HG03095 (cell line): ENCODE results near the gene IL34.

Experiments
- ATAC-seq: cut with Tn5 transposase; IDR thresholded peaks from one replicate; pipeline ENCODE4 v1.9.1; 2021; ENCODE audit warnings: moderate library complexity; ENCODE audit not compliant: unreplicated experiment

The IL34 gene

DNA sequence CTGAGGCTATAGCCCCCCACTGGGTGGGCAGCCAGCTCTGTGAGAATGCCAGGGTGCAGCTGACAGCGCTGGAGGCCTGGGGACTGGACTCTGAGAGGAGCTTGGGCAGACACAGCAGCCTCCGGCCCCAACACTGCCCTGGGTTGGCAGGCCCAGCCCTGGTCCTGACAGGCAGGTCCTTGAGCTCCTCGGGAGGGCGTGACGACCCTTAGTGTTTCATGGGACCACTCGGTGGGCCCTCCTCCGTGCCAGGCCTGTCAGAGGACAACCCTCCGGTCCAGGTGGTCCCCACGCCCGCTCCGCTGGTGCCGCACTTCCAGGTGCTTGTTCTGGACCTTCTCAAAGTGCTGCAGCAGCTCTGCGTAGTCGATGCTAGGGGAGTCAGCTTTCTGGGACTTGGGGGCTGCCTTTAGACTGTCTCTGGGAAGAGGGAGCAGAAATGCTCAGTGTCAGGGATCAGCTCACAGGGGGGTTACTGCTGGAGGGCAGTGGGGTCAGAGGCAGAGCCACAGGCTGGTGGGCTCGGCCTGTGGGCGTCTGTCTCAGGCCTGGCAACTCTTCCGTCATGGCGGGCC, 41.4 kb downstream of the IL34 start:
- no peak for ATAC-seq

DNA sequence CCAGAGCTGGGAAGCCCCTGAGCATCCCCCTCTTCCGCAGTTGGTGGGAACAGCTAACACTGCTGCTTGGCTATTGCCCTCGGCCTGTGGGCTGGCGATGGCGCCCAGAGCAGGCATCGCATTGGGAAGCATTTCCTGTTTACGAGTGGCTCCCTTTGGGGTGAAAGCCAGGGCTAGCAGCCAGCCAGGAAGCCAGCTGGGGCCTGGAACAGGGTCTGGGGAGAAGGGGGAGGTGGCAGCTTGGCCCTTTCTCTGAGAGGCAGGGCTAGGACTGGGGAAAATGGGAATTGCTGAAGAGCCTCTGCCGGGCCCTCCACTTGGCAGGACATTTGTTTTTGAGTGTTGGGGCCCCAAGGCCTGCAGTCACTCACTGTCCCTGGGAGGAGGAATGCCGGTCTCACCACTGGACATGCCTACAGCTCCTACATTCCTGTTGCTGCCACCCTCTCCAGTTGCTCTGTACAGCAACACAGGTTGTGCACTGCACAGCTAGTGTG, 41.9 kb downstream of the IL34 start:
- no peak for ATAC-seq

DNA sequence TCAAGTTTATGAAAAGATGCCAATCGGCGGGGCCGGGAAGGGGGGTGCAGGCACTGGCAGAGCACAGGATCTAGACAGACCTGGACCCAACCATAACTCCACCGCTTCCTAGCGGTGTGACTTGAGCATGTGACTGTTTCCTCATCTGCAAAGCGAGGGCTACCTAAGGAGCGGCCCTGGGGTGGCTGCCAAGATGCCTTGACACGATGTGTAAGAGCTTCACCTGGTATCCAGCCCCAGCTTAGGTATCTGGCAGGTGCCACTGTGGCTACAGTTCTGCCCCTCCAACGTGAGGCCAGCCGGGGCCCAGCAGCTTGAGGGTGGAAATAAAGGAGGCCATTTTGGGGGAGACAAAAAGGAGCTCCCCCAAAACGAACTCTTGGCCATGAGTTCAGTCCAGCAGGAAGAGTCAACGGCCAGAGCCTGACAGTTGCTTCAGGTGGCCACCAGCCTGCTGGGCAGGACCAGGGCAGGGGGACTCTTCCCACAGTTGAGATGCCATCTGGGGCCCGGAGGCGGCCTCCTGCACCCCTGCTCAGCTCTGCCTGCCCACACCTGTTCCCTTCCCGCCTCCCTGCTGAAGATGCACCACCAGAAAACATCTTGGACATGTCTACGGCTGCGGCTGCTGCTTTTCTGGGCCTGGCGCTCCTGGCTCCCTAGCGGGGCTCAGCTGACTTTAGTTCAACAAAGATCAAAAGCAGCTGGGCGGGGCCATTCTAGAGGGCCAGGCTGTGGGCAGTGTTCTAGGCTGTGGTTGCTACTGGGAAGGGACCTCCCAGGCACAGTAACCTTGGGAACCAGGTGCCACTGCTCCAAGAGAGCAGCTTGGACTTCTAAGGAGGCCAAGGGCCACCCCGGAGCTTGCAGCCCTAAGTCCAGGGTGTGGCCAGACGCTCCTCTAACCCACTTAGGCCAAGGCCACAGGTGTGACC, 42.9 kb downstream of the IL34 start:
- no peak for ATAC-seq

DNA sequence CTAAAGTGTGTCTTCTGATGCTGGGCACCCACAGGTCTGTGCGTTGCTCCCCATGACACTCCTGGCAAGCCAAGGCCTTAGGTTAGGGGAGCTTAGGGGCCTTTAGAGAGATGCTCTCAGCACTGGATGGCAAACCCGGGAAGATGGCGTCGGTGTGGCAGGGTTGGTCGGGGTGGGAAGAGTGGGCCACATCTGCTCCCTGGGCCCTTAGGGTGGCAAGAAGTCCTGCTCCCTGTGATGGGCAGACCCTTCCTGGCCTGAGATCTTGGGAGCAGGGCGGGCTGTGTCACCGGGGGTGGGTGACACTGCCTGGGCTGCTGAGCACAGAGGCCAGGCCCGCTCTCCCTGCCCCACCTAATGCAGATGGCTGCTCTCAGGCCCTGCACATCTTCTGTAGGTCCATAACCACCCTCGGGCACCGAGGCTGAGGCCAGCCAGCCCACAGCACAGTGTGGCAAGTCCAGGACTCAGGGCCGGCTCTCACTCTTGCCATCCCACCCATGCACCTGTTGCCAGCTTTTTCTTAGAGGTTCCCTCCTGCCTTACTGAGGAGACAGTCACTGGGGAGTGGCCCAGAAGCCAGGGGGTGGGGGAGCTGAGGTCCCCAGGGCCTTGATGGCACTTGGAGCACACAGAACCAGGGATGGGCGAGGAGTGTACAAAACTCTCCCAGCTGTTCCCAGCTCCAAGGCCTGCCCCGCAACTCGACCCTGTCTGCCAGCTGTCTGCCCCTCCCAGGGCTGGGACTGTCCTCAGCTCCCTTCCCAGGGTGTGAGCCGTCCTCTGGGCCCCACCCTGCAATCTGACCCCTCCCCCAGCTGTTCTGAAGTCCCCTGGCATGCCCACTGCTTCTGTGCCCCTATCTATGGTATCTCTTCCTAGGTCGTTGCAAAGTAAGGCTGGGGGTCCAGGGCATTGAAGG, 43.9 kb downstream of the IL34 start:
- ATAC-seq: no peak

DNA sequence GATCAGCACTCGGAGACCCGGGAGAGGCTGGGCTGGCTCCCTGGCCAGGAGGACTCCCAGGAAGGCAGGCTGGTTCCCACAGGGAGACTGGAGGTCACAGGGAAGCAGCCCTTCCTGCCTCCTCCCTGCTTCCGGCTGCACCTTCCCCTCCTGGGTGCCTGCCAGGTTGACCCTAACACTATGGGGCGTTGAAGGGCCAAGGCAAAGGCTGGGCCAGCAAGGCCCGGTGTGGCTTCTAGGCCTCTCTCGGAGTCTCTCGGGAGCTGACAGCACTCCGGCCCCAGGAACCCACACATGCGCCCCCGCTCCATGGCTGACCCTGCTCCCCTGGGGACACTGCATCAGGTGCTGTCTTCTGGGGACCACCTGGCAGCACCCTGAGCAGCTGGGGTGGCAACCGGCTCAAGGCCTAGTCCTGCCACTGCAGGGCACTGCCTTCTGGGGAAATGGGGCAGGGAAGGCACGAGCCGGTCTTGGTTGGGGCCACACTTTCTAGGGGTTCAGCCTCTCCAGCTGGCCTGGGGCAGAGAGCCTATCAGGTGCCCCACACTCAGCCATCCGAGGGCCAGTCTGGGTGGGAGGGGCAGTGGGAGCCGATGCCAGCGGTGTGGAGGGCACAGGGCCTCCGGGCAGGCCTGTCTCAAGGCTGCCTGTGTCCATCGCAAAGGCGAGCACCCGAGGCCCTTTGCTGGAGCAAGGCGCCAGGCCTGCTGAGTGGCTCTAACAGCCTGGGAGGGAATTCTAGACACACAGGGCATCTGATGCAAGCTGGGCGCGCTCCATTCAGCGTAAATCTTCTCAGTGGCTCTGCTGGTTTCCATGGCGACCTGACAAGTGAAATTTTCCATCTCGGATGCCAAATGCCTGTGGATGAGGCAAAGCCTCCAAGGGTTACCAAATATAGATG, 45.1 kb downstream of the IL34 start:
- ATAC-seq: no peak

DNA sequence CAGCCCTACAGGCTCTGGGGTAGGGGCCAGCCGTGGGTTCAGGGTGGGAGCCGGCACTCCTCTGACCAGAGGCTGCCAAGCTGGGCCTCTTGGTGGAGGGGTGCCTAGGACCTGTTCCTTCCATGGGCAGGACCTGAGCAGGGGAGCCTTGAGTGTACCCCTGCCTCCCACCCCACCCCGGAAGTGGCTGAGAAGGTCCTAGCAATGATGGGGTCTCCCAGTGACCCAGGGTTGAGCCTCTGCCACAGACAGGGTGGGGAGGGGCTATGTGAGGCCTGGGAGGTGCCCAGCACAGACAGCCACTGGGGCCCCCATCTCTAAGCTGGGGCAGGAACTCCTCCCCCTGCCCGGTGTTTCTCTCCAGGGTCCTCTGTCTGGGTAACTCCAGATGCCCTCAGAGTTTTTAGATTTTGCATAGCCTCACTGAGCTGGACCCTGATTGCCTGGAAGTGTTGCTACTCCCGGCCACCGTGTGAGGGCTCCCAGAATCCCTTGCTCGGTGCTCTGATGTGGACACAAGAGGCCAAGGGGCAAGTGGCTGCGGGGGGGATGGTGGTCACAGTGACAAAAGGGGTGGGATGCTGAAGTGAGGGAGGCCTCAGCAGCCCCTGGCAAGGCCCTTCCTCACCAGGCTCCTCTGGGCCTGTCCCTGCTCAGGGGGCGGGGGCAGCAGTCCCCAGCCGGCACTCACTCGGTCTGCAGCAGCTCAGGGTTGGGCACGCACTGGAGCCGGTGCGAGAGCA, 45.9 kb downstream of the IL34 start:
- ATAC-seq: no peak

DNA sequence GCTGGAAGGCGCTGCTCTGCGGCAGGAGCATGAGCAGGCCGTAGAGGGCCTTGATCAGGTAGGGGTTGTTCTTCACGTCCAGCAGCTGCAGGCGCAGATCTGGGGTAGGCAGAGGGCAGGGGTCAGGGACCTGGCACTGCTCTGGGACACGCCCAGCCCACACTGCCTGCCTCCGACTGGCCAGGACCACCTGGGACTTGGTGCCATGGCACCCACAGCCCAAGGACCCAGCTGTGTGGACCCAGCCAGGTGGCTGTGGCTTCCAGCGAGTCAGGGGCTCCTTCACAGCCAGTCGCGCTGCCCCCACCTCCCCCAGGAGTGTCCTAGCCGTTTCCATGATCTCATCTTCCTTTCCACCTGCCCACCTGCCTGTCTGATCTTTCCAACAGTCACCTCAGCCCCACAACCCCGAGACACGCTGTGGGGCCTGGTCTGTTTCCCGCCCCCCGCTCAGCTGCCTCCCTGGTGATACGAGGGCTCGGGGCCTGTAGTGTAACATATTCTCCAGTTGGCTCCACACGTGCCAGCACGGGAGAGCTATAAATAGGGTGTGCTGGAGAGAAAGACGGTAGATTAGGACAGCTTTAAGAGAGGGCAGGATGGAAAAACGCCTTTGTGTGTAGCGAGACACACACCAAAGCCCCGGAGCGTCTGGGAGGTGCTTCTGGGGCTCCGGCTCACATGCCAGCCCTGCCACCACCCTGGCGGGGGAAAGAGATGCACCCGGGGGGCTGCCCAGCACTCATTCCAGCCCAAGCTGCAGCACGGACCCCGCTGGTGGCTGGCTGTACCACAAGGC, 46.7 kb downstream of the IL34 start:
- no peak for ATAC-seq

DNA sequence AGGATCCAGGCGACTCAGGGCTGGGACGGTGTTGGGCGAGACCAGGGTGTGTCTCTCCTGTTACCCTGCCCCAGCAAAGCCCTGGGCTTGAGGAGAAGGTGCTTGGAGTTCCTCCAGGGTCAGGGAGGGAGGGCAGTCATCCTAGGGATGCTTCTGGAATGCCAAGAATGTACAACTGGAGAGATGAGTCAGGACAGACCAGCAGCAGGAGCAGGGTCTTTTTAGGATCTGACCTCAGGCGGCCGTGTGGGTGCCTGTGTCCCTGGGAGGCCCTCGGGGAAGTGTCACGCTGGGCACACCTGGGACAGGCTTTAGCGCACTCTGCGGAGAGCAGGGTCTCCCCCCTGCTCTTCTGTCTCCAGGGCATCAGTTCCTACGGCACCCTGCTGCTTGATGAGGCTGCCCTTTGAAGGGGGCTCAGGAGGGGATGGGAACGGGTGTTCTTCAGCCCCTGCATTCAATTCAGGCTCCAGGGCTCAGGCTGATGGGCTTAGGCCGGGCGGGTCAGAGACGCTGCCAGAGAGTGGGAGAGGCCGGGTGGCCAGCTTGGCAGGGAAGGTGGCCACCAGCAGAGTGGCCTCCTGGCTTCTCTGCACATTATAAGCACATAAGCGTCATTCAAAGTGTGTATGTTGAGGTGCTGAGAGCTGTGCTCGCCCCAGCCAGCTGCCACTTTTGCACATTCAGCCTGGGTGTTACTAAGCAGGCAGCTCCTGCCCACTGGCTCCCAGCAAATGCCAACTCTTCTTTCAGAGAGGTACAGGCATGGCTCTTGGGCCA, 47.9 kb downstream of the IL34 start:
- no peak for ATAC-seq

DNA sequence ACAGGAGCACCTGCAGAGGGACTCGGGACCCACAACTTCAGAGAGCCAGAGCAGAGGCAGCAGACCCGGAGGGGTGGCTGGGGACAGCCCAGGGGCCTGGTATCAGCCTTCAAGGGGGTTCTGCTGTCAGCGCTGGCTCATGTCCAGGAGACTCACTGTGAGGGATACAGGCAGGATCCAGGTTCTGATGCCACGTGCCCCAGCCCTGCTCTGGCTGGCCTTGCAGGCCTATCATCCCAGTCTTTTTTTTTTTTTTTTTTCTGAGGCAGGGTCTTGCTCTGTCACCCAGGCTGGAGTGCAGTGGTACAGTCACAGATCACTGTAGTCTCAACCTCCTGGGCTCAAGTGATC, 48.5 kb downstream of the IL34 start:
- ATAC-seq: no peak

DNA sequence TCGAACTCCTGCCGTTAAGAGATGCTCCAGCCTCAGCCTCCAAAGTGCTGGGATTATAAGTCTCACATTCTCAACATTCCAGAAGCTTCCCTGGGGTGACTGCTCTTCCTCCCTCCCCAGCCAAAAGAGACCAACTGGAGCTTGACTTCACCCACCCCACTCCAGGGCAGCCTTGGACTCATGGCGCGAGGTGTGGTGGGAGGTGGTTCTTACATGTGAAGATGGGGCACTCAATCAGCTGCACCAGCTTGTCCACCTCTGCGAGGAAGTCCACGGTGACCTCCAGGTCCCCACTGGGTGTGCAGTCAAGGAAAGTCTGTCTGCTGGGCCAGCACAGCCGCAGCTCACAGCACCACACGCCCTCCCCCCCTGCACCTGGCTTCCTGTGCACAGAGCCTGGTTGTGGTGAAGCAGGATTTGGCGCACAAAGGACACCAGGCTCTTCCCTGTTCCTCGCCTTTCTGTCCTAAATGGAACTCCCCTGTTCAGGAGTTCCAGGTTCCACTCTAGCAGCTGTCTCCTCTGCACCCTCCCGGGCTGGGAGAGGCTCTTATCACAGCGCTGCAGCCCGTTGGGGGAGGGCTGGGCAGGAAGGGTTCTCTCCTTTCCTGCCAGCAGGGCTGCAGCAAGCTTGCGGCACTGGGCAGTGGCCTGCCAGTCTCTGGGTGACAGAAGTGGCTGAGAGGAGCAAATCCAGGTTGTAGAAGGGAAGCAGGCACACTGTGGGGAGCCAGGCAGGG, 49.1 kb downstream of the IL34 start:
- ATAC-seq: no peak

DNA sequence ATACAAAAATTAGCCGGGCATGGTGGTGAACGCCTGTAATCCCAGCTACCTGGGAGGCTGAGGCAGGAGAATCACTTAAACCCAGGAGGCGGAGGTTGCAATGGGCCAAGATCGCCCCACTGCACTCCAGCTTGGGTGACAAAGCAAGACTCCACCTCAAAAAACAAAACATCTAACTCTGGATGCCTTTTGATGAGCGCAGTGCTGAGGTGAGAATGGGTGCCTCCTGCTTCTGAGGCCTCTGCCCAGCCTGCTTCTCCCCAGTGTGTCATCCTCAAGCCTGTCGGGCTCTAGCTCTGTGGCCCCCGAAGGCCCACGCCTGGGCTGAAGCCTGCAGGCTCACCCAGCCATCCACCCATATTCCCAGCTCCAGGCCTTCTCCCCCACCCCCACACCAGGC, 50.0 kb downstream of the IL34 start:
- ATAC-seq: no peak

DNA sequence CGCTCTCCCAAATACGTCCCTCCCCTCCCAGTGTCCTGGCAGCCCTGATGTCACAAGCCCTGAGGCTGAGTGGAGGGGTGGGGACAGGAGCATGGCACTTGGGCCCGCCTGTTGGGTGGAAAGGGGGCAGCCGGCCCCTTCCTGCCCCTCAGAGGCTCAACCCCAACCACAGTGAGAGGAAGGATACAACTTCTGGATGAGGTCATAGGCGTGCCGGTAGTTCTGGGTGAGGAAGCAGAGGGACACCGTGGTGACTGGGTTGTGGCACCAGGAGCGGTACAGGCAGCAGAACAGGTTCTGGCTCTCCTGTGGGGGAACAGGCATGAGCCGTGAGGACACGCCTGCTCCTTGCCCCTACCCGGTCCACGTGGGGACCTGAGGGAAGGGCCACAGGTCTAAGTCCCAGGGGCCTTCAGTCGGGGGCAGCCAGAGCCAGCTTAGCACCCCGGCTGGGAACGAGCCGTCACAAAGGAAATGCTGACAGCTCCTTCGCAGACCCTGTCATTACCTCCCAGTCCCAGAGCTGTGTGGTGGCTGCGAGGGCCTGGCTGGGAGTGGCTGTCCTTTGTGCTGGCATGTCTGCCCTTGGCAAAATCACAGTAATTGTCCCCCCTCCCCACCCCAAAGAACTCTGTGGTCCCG, 50.7 kb downstream of the IL34 start:
- ATAC-seq: no peak

DNA sequence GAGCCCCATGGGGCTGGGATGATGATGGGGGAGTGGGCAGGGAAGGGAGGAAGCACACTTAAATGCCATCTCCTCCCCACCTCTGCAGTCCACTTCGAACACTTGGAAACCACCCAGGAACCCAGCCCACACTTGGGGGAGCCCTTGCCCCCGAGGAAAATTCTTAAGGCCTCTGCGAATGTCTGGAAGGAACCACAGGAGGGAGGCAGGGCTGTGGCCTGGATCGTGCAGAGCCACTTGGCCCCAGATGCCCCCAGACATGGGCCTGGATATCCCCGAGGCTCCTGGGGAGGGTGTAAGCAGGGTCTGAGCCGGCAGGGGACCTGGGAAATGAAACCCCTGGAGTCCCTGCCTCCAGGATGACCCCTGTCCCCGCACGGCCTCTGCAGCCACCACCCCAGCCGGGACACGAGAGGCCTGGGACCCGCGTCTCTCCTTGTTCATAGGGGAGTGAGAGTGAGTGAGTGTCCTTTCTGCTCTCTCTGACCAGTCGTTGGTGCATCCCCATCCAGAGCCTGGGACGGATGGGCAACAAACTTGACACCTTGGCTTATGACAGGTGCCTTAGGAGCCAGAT, 51.3 kb downstream of the IL34 start:
- no peak for ATAC-seq

DNA sequence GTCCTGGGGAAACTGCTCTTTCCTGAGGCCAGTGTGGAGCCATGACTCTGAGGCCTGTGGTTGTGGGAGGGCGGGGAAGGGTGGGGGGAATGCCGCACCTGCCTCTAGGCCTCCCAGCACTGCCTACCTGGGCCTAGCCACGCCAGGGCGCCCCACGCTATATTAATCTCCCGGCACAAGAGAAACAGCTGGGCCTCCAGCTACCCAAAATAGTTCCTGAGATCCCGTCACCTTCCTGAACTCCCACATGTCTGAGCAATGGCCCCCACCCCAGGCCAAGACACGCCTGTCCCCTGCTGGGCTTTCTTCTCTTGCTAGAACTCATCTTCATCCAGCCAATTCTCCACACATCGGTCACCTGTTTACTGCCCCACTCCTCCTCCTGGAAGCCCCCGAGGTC, 52.5 kb downstream of the IL34 start:
- ATAC-seq: no peak

DNA sequence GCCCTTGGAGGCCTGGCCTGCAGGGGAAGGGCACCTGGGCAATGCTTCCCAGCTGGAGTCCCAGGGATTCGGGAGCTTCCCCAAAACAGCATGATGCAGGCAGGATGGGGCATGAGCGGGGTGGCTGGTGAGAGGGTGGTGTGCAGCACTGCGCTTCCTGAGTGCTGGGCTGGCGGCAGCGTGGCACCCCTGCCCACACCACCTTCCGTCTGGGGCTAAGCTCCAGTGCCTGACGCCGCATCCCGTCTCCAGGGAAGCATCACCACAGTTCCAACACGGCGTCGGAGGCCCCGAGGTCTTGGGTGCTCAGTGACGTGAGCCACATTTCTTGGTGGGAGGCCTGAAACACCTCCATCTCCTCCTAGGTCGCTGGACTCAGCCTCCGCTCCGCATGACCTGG, 53.3 kb downstream of the IL34 start:
- no peak for ATAC-seq
